Measurements from ENCODE around the gene CKM.

Gene CKM

GRCh38 chr19:45358213-45358792 lies 35.6 kb upstream of the CKM start:
- TF ChIP-seq SIN3A (IDR thresholded peaks at IDR 0.05; ENCODE audit: borderline replicate concordance, insufficient read depth, low read length) (no peak), TAF1 (IDR thresholded peaks at IDR 0.05; ENCODE audit: borderline replicate concordance, insufficient read depth, low read length) (no peak), FOXP2 (optimal IDR thresholded peaks at IDR 0.05; ENCODE audit: borderline replicate concordance, extremely low read depth, extremely low read length, insufficient read depth) (no peak), POLR2AphosphoS5 (IDR thresholded peaks at IDR 0.05; ENCODE audit: low read depth, low read length) (no peak), REST (IDR thresholded peaks at IDR 0.05; ENCODE audit: insufficient read depth in 1 of 2, low read depth in 2 of 2, low read length in 2 of 2) (no peak)

GRCh38 chr19:45357445-45357783 lies 34.7 kb upstream of the CKM start:
- TF ChIP-seq FOXP2 (optimal IDR thresholded peaks at IDR 0.05; ENCODE audit: borderline replicate concordance, extremely low read depth, extremely low read length, insufficient read depth) (no peak), SIN3A (IDR thresholded peaks at IDR 0.05; ENCODE audit: borderline replicate concordance, insufficient read depth, low read length) (no peak), REST (IDR thresholded peaks at IDR 0.05; ENCODE audit: insufficient read depth in 1 of 2, low read depth in 2 of 2, low read length in 2 of 2) (no peak), TAF1 (IDR thresholded peaks at IDR 0.05; ENCODE audit: borderline replicate concordance, insufficient read depth, low read length) (no peak), POLR2AphosphoS5 (IDR thresholded peaks at IDR 0.05; ENCODE audit: low read depth, low read length) (no peak)

GRCh38 chr19:45356760-45357444 lies 34.2 kb upstream of the CKM start:
- TF ChIP-seq REST (IDR thresholded peaks at IDR 0.05; ENCODE audit: insufficient read depth in 1 of 2, low read depth in 2 of 2, low read length in 2 of 2): no peak
- TF ChIP-seq SIN3A (IDR thresholded peaks at IDR 0.05; ENCODE audit: borderline replicate concordance, insufficient read depth, low read length): no peak
- no peak for TF ChIP-seq TAF1 (IDR thresholded peaks at IDR 0.05; ENCODE audit: borderline replicate concordance, insufficient read depth, low read length)
- no peak for TF ChIP-seq FOXP2 (optimal IDR thresholded peaks at IDR 0.05; ENCODE audit: borderline replicate concordance, extremely low read depth, extremely low read length, insufficient read depth)
- no peak for TF ChIP-seq POLR2AphosphoS5 (IDR thresholded peaks at IDR 0.05; ENCODE audit: low read depth, low read length)

- TF ChIP-seq SIN3A (IDR thresholded peaks at IDR 0.05; ENCODE audit: borderline replicate concordance, insufficient read depth, low read length) (no peak), TAF1 (IDR thresholded peaks at IDR 0.05; ENCODE audit: borderline replicate concordance, insufficient read depth, low read length) (no peak), FOXP2 (optimal IDR thresholded peaks at IDR 0.05; ENCODE audit: borderline replicate concordance, extremely low read depth, extremely low read length, insufficient read depth) (no peak), POLR2AphosphoS5 (IDR thresholded peaks at IDR 0.05; ENCODE audit: low read depth, low read length) (no peak), REST (IDR thresholded peaks at IDR 0.05; ENCODE audit: insufficient read depth in 1 of 2, low read depth in 2 of 2, low read length in 2 of 2) (no peak)
These were observed 33.2 kb upstream of the CKM start for GRCh38 chr19:45355910-45356309.
